Measurements from ENCODE around the gene WDR11.

Gene WDR11

GRCh38 chr10:120825878-120826769, 25.0 kb upstream of the WDR11 start:
- 72% methylated on average over 3 of the region's 3 CpGs for WGBS
- H2BK120ac ChIP-seq (ENCODE audit: low read depth, low read length), result no peak overlapping the region

DNA sequence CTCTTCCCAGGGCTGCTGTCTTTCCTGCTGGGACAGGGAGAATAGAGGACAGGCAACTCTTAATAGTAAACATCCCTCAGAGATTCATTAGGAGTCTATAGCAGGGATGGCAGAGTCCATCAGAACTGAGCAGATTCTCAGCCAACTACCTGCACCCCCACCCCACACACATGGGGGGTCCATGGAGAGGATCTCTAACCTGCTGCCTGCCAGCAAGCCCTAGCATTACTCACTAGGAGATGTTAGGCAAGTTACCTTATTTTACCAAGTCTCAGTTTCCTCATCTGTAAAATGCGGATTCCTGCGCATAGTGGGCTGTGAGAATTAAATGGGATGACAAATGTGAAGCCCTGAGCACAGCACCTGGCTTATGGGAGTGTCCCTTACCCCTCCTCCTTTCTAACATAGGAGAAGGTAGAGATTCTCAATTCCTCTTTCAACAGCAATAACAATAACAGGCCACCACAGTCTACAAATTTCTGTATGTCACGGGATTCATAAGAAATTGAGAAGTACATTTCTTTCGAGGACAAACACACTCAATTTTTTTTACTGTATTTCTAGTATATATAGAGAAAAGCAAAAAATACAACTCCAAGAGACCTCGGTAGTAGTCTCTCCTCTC, 23.8 kb upstream of the WDR11 start:
- H3K9me3 ChIP-seq (ENCODE audit: control insufficient read depth, low read length), result no peaks in the 10 kb centered on the region
- no peak overlapping the region for H4K91ac ChIP-seq (ENCODE audit: low read length)
- H2AK5ac ChIP-seq (ENCODE audit: low read length, severe bottlenecking), result no peak overlapping the region
- no peak overlapping the region for H3K23ac ChIP-seq (ENCODE audit: low read length in 2 of 2)
- H2BK120ac ChIP-seq (ENCODE audit: low read depth, low read length), result no peak overlapping the region
- no peak overlapping the region for H3K9ac ChIP-seq (ENCODE audit: low read length)
- no peak for DNase-seq
- H3K4me3 ChIP-seq (ENCODE audit: insufficient read depth in 1 of 2, low read depth in 1 of 2, low read length in 2 of 2), result no peak overlapping the region
- H4K8ac ChIP-seq (ENCODE audit: low read length), result no peak overlapping the region
- 88% methylated on average over 1 of the region's 5 CpGs for WGBS
- peaks cover 0 to 2% of the 10 kb centered on the region in 2 experiments for H3K27me3 ChIP-seq (ENCODE audit: control insufficient read depth in 1 of 2, insufficient read depth in 1 of 2, low read length in 2 of 2)
- no peak overlapping the region for H3K4me2 ChIP-seq (ENCODE audit: low read length, poor library complexity, severe bottlenecking)
- no peaks in the 10 kb centered on the region for H3K4me1 ChIP-seq (ENCODE audit: control insufficient read depth, insufficient read depth, low read depth, low read length)
- no peak overlapping the region for H3K27ac ChIP-seq (ENCODE audit: low read length, poor library complexity, severe bottlenecking)
- H2BK12ac ChIP-seq (ENCODE audit: low read length in 2 of 2), result no peak overlapping the region
- no peaks in the 10 kb centered on the region for H3K79me1 ChIP-seq (replicated peaks; ENCODE audit: low read length, poor library complexity, severe bottlenecking)
- H2AFZ ChIP-seq (ENCODE audit: low read depth, low read length), result no peak overlapping the region
- no peak overlapping the region for H2BK15ac ChIP-seq (ENCODE audit: low read depth, poor library complexity, severe bottlenecking)
- no peak overlapping the region for H3K14ac ChIP-seq (ENCODE audit: low read length in 2 of 2)
- H3K18ac ChIP-seq (ENCODE audit: low read depth in 1 of 2, low read length in 2 of 2), result no peak overlapping the region
- H3K36me3 ChIP-seq (ENCODE audit: control insufficient read depth in 1 of 2, insufficient read depth in 2 of 2, low read depth in 1 of 2, low read length in 2 of 2), result no peaks in the 10 kb centered on the region
- no peak overlapping the region for H2BK5ac ChIP-seq (ENCODE audit: low read depth, low read length, poor library complexity, severe bottlenecking)
- H3K4ac ChIP-seq (ENCODE audit: low read depth in 1 of 2, low read length in 2 of 2), result no peak overlapping the region

More at GRCh38 chr10:120825878-120826769, 25.0 kb upstream of the WDR11 start:
- Histone ChIP-seq H3K4ac (ENCODE audit: low read depth in 1 of 2, low read length in 2 of 2) (no peak overlapping the region), H3K4me2 (ENCODE audit: low read length, poor library complexity, severe bottlenecking) (no peak overlapping the region), H4K8ac (ENCODE audit: low read length) (no peak overlapping the region), H3K9me3 (ENCODE audit: control insufficient read depth, low read length) (no peaks in the 10 kb centered on the region), H2AFZ (ENCODE audit: low read depth, low read length) (no peak overlapping the region), H2BK15ac (ENCODE audit: low read depth, poor library complexity, severe bottlenecking) (no peak overlapping the region), H3K23ac (ENCODE audit: low read length in 2 of 2) (no peak overlapping the region), H2BK12ac (ENCODE audit: low read length in 2 of 2) (no peak overlapping the region), H3K27me3 (ENCODE audit: control insufficient read depth in 1 of 2, insufficient read depth in 1 of 2, low read length in 2 of 2) (no peaks in the 10 kb centered on the region), H3K27ac (ENCODE audit: low read length, poor library complexity, severe bottlenecking) (no peak overlapping the region), H2AK5ac (ENCODE audit: low read length, severe bottlenecking) (no peak overlapping the region), H3K36me3 (ENCODE audit: control insufficient read depth in 1 of 2, insufficient read depth in 2 of 2, low read depth in 1 of 2, low read length in 2 of 2) (no peaks in the 10 kb centered on the region), H3K14ac (ENCODE audit: low read length in 2 of 2) (no peak overlapping the region), H3K9ac (ENCODE audit: low read length) (no peak overlapping the region), H3K79me1 (replicated peaks; ENCODE audit: low read length, poor library complexity, severe bottlenecking) (no peaks in the 10 kb centered on the region), H3K18ac (ENCODE audit: low read depth in 1 of 2, low read length in 2 of 2) (no peak overlapping the region), H3K4me1 (ENCODE audit: control insufficient read depth, insufficient read depth, low read depth, low read length) (no peaks in the 10 kb centered on the region), H4K91ac (ENCODE audit: low read length) (no peak overlapping the region), H2BK5ac (ENCODE audit: low read depth, low read length, poor library complexity, severe bottlenecking) (no peak overlapping the region), H3K4me3 (ENCODE audit: insufficient read depth in 1 of 2, low read depth in 1 of 2, low read length in 2 of 2) (no peak overlapping the region)
- no peak for DNase-seq

DNA sequence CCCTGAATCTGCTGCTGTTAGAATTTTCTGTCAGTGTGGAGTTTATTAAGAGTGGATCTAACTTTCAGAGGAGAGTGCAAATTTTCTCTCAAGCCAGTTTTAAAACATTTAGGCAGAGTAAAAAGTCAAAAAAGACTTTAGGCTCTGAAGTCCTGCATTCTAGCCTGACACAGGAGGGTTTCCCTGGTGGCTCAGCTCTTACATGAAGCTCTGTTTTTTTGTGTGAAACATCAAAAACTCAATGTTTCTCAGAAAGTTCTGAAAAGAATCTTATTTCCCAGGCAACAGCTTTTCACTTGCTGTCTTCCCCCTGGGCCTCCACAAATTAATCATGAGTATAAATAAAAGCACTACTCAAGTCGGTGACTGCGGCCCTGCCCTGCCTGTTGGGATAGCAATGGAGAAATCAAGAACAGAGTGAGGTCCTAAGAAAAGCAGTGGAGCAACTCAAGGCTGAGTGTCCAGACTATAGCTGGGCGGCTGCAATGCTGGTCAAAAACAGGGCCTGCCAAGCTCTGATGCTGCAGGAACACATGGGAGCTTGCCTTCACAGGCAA, 22.3 kb upstream of the WDR11 start:
- Histone ChIP-seq H4K8ac (ENCODE audit: low read length) (no peak overlapping the region), H2BK15ac (ENCODE audit: low read depth, poor library complexity, severe bottlenecking) (no peak overlapping the region), H3K4me2 (ENCODE audit: low read length, poor library complexity, severe bottlenecking) (no peak overlapping the region), H3K4me3 (ENCODE audit: insufficient read depth in 1 of 2, low read depth in 1 of 2, low read length in 2 of 2) (no peak overlapping the region), H3K36me3 (ENCODE audit: control insufficient read depth in 1 of 2, insufficient read depth in 2 of 2, low read depth in 1 of 2, low read length in 2 of 2) (no peaks in the 10 kb centered on the region), H3K9me3 (ENCODE audit: control insufficient read depth, low read length) (no peaks in the 10 kb centered on the region), H2AK5ac (ENCODE audit: low read length, severe bottlenecking) (no peak overlapping the region), H3K18ac (ENCODE audit: low read depth in 1 of 2, low read length in 2 of 2) (no peak overlapping the region), H2AFZ (ENCODE audit: low read depth, low read length) (no peak overlapping the region), H3K14ac (ENCODE audit: low read length in 2 of 2) (no peak overlapping the region), H3K27me3 (ENCODE audit: control insufficient read depth in 1 of 2, insufficient read depth in 1 of 2, low read length in 2 of 2) (peaks cover 0 to 2% of the 10 kb centered on the region in 2 experiments), H3K79me1 (replicated peaks; ENCODE audit: low read length, poor library complexity, severe bottlenecking) (no peaks in the 10 kb centered on the region), H2BK5ac (ENCODE audit: low read depth, low read length, poor library complexity, severe bottlenecking) (no peak overlapping the region), H3K4ac (ENCODE audit: low read depth in 1 of 2, low read length in 2 of 2) (no peak overlapping the region), H3K4me1 (ENCODE audit: control insufficient read depth, insufficient read depth, low read depth, low read length) (no peaks in the 10 kb centered on the region), H3K27ac (ENCODE audit: low read length, poor library complexity, severe bottlenecking) (no peak overlapping the region), H2BK120ac (ENCODE audit: low read depth, low read length) (no peak overlapping the region), H3K9ac (ENCODE audit: low read length) (no peak overlapping the region), H3K23ac (ENCODE audit: low read length in 2 of 2) (no peak overlapping the region), H4K91ac (ENCODE audit: low read length) (no peak overlapping the region), H2BK12ac (ENCODE audit: low read length in 2 of 2) (no peak overlapping the region)
- DNase-seq, result no peak
- 80% methylated on average over 3 of the region's 3 CpGs for WGBS

GRCh38 chr10:120832106-120832505, 19.1 kb upstream of the WDR11 start:
- no peak overlapping the region for H3K23ac ChIP-seq (ENCODE audit: low read length in 2 of 2)
- no peak for DNase-seq
- H2BK120ac ChIP-seq (ENCODE audit: low read depth, low read length), result no peak overlapping the region
- no peak overlapping the region for H3K27ac ChIP-seq (ENCODE audit: low read length, poor library complexity, severe bottlenecking)
- peaks cover 0 to 2% of the 10 kb centered on the region in 2 experiments for H3K27me3 ChIP-seq (ENCODE audit: control insufficient read depth in 1 of 2, insufficient read depth in 1 of 2, low read length in 2 of 2)
- no peak overlapping the region for H3K4me3 ChIP-seq (ENCODE audit: insufficient read depth in 1 of 2, low read depth in 1 of 2, low read length in 2 of 2)
- H2AFZ ChIP-seq (ENCODE audit: low read depth, low read length), result no peak overlapping the region
- no peak overlapping the region for H2BK12ac ChIP-seq (ENCODE audit: low read length in 2 of 2)
- no peak overlapping the region for H3K4ac ChIP-seq (ENCODE audit: low read depth in 1 of 2, low read length in 2 of 2)
- no peak overlapping the region for H3K14ac ChIP-seq (ENCODE audit: low read length in 2 of 2)
- no peak overlapping the region for H3K18ac ChIP-seq (ENCODE audit: low read depth in 1 of 2, low read length in 2 of 2)
- no peak overlapping the region for H2AK5ac ChIP-seq (ENCODE audit: low read length, severe bottlenecking)
- no peaks in the 10 kb centered on the region for H3K36me3 ChIP-seq (ENCODE audit: control insufficient read depth in 1 of 2, insufficient read depth in 2 of 2, low read depth in 1 of 2, low read length in 2 of 2)
- no peak overlapping the region for H3K4me2 ChIP-seq (ENCODE audit: low read length, poor library complexity, severe bottlenecking)
- no peaks in the 10 kb centered on the region for H3K79me1 ChIP-seq (replicated peaks; ENCODE audit: low read length, poor library complexity, severe bottlenecking)
- H4K91ac ChIP-seq (ENCODE audit: low read length), result no peak overlapping the region
- WGBS, result 80% methylated on average over 9 of the region's 9 CpGs
- no peak overlapping the region for H2BK5ac ChIP-seq (ENCODE audit: low read depth, low read length, poor library complexity, severe bottlenecking)
- H3K4me1 ChIP-seq (ENCODE audit: control insufficient read depth, insufficient read depth, low read depth, low read length), result no peaks in the 10 kb centered on the region
- no peak overlapping the region for H2BK15ac ChIP-seq (ENCODE audit: low read depth, poor library complexity, severe bottlenecking)
- H3K9me3 ChIP-seq (ENCODE audit: control insufficient read depth, low read length), result no peaks in the 10 kb centered on the region
- no peak overlapping the region for H3K9ac ChIP-seq (ENCODE audit: low read length)
- H4K8ac ChIP-seq (ENCODE audit: low read length), result no peak overlapping the region

All from mesenchymal stem cell (in vitro differentiated cells and primary cell).